PC-9 (cell line): ENCODE measurements around the gene ZNF236. TPM values are rescaled to one million over a fixed set of nuclear protein-coding genes. Genes with fewer than 3 reads are reported as not detected.

Experiments used
- BruUV-seq: library from RNA; stranded (reverse); fragments of 400-500 nt; replicated peaks from 2 replicates; lab custom pipeline; 2021; lab: Mats Ljungman, UMichigan
- CTCF ChIA-PET: fragments of 300-600 bp; sonication (Branson Sonifier 250); formaldehyde crosslinking; loops from one replicate; lab custom pipeline; 2022; ENCODE audit warnings: antibody characterized with exemption; lab: Charles Lee
- POLR2A ChIA-PET: fragments of 300-600 bp; sonication (Branson Sonifier 250); formaldehyde crosslinking; loops from one replicate; lab custom pipeline; 2022; ENCODE audit warnings: antibody characterized with exemption; ENCODE audit not compliant: unreplicated experiment; lab: Charles Lee
- DNase-seq, 2 experiments: peaks; one replicate each; pipeline versions ENCODE4 v3.0.0 to v3.0.0-alpha.2; 2015 to 2022; ENCODE audit warnings: mixed read lengths in 1 of 2
- H2AFZ ChIP-seq: fragments of 200-600 bp; sonication (generic); 2 replicates; pipeline ENCODE4 v1.8.1; 2017; ENCODE audit warnings: antibody characterized with exemption
- H3F3A ChIP-seq: fragments of 200-600 bp; sonication (generic); 2 replicates; pipeline ENCODE4 v1.8.1; 2017; ENCODE audit warnings: antibody characterized with exemption, mild to moderate bottlenecking, low read depth; ENCODE audit not compliant: insufficient read depth
- H3K27ac ChIP-seq: fragments of 200-600 bp; sonication (generic); 2 replicates; pipeline ENCODE4 v1.6.1; 2016; ENCODE audit warnings: mixed run types
- H3K27me3 ChIP-seq: fragments of 200-600 bp; sonication (generic); 2 replicates; pipeline ENCODE4 v1.6.1; 2016; ENCODE audit warnings: low read depth, mixed run types; ENCODE audit not compliant: insufficient read depth
- H3K36me3 ChIP-seq: fragments of 200-600 bp; sonication (generic); 2 replicates; pipeline ENCODE4 v1.6.1; 2016; ENCODE audit warnings: low read depth, mixed run types
- H3K4me1 ChIP-seq: fragments of 200-600 bp; sonication (generic); replicated peaks from 2 replicates; pipeline ENCODE4 v1.6.1; 2016; ENCODE audit warnings: mixed run types; ENCODE audit not compliant: insufficient read depth
- H3K4me2 ChIP-seq: fragments of 200-600 bp; sonication (generic); 2 replicates; pipeline ENCODE4 v1.6.1; 2017; ENCODE audit warnings: mixed run types
- H3K4me3 ChIP-seq: fragments of 200-600 bp; sonication (generic); 2 replicates; pipeline ENCODE4 v1.6.1; 2016; ENCODE audit warnings: mixed run types
- H3K79me2 ChIP-seq: fragments of 200-600 bp; sonication (generic); 2 replicates; pipeline ENCODE4 v1.6.1; 2017; ENCODE audit warnings: low read depth, mixed run types
- H3K9me2 ChIP-seq: fragments of 200-600 bp; sonication (generic); 2 replicates; pipeline ENCODE4 v1.8.1; 2017; ENCODE audit warnings: mild to moderate bottlenecking; ENCODE audit not compliant: insufficient read depth
- H3K9me3 ChIP-seq: fragments of 200-600 bp; sonication (generic); 2 replicates; pipeline ENCODE4 v1.8.1; 2016; ENCODE audit warnings: low read depth; ENCODE audit not compliant: insufficient read depth
- H4K20me1 ChIP-seq: fragments of 200-600 bp; sonication (generic); 2 replicates; pipeline ENCODE4 v1.8.1; 2017; ENCODE audit not compliant: insufficient read depth
- CTCF ChIP-seq: fragments of 200-600 bp; sonication (generic); conservative IDR thresholded peaks from 2 replicates; pipeline ENCODE4 v1.6.1; 2017; ENCODE audit warnings: mixed run types, antibody characterized with exemption, mild to moderate bottlenecking, moderate library complexity
- EZH2 ChIP-seq: fragments of 200-600 bp; sonication (generic); IDR thresholded peaks from 2 replicates; pipeline ENCODE4 v1.8.0; 2017; ENCODE audit warnings: antibody characterized with exemption, low read depth
- intact Hi-C: fragments of 100-400 bp; cut with micrococcal nuclease; formaldehyde crosslinking; loops from one replicate; pipeline ENCODE4 v1.10.0; 2022; ENCODE audit not compliant: unreplicated experiment
- total RNA-seq: library from RNA; stranded (reverse); gene quantifications from 2 replicates; pipeline ENCODE4 v1.2.3, GENCODE V29; 2021

ZNF236 gene
- total RNA-seq, 1 experiment from 2014 or later = 10.8 TPM

DNA sequence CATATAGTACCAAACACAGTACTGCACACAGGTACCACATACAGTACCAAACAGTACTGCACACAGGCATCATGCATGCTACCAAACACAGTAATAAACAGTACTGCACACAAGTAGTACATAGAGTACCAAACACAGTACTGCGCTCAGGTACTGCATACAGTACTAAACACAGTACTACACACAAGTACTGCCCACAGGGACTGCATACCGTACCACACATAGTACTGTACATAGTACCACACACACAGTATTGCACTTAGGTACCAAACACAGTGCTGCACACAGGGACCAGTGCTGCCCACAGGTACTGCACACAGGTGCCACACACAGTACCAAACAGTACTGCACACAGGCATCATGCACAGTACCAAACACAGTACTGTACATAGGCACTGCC lies 74.9 kb downstream of the ZNF236 start:
- no peaks in the 10 kb centered on the region for H3K27me3 ChIP-seq
- no peak overlapping the region for H3K4me2 ChIP-seq
- ChIA-PET CTCF (no interaction called here), POLR2A (no interaction called here)
- no peaks in the 10 kb centered on the region; the same call in 1 of the 2 replicates for H3K9me3 ChIP-seq
- H2AFZ ChIP-seq = no peak overlapping the region
- no peaks in the 10 kb centered on the region for H3K79me2 ChIP-seq
- TF ChIP-seq EZH2 = no peak
- TF ChIP-seq CTCF = no peak
- no TSS peak for BruUV-seq
- H3K4me3 ChIP-seq = no peak overlapping the region
- 0 out of 2 replicates have a peak, but pooled peaks cover 5% of the 10 kb centered on the region for H3F3A ChIP-seq
- peaks cover 32% of the 10 kb centered on the region for H3K36me3 ChIP-seq
- intact Hi-C loops = no loop called here
- no peaks in the 10 kb centered on the region for H3K4me1 ChIP-seq
- no peak for DNase-seq
- no peak overlapping the region for H3K27ac ChIP-seq
- no peaks in the 10 kb centered on the region for H4K20me1 ChIP-seq
- H3K9me2 ChIP-seq = no peaks in the 10 kb centered on the region

DNA sequence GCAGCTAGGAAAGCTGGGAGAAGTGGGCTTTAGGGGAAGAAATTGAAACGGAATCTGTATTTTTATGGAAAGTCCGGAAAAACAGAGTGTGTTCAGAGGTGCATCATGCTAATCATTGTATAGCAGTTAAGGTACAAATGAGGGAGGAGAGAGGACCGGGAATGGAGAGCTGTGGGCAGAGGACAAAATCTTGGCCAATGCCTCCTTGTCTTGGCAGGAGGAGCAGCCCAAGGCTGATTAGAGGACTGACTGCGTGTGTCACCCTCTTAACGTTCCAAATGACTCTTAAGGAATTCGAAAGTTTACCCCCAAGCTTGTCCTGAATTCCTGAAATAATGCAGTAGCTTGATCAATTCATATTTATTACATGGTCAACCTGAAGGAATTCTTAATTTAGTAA lies 81.0 kb downstream of the ZNF236 start:
- Histone ChIP-seq H3K9me3 (no peaks in the 10 kb centered on the region; the same call in 1 of the 2 replicates), H4K20me1 (no peaks in the 10 kb centered on the region), H3K4me1 (no peaks in the 10 kb centered on the region), H3K27ac (no peak overlapping the region), H3K4me2 (no peak overlapping the region), H2AFZ (no peak overlapping the region), H3K9me2 (no peaks in the 10 kb centered on the region), H3K27me3 (no peaks in the 10 kb centered on the region), H3K79me2 (no peaks in the 10 kb centered on the region), H3K4me3 (no peak overlapping the region), H3K36me3 (peaks cover 4% of the 10 kb centered on the region), H3F3A (no peaks in the 10 kb centered on the region)
- CTCF ChIA-PET = no interaction called here
- no peak for DNase-seq
- no TSS peak for BruUV-seq
- TF ChIP-seq CTCF (no peak), EZH2 (no peak)
- POLR2A ChIA-PET = no interaction called here
- intact Hi-C loops = no loop called here

DNA sequence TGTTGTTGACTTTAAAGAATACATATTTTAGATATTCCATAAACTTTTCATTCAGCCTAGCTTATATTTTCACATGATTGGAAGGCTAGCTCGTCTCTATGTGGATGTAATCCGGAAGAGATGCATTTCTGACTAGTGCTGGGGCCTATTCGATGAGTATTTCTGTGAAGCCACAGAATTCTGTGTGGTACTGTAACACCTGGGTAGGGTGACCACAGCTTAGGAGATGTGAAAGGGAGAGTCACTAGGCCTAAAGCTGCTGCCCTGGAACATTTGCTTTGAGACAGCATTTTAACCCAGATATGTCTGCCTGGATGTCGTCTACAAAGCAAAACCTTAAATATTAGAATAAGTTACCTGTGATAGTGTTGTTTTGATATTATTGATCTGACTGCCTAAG lies 83.5 kb downstream of the ZNF236 start:
- no peaks in the 10 kb centered on the region for H3K27me3 ChIP-seq
- H4K20me1 ChIP-seq = no peaks in the 10 kb centered on the region
- H3K79me2 ChIP-seq = no peaks in the 10 kb centered on the region
- no peak for DNase-seq
- no peak overlapping the region for H3K27ac ChIP-seq
- no peak overlapping the region for H3K4me3 ChIP-seq
- H3K4me2 ChIP-seq = no peak overlapping the region
- no peaks in the 10 kb centered on the region for H3K4me1 ChIP-seq
- no peak overlapping the region for H2AFZ ChIP-seq
- POLR2A ChIA-PET = no interaction called here
- H3K36me3 ChIP-seq = no peaks in the 10 kb centered on the region; the same call in 1 of the 2 replicates
- no peaks in the 10 kb centered on the region for H3K9me2 ChIP-seq
- CTCF ChIA-PET = no interaction called here
- H3F3A ChIP-seq = no peaks in the 10 kb centered on the region
- H3K9me3 ChIP-seq = no peaks in the 10 kb centered on the region
- TF ChIP-seq CTCF (no peak), EZH2 (no peak)
- BruUV-seq = no TSS peak
- intact Hi-C loops = no loop called here
